Measurements from ENCODE around the gene COL20A1. TPM values are rescaled to one million over a fixed set of nuclear protein-coding genes. Genes with fewer than 3 reads are reported as not detected.

COL20A1 gene
- total and polyA plus RNA-seq, 2 donors, result 0.05 to 0.30 TPM

- H3K4me3 ChIP-seq (ENCODE audit: low read length in 2 of 2), result no peak overlapping the region
- no peak for DNase-seq (ENCODE audit: low read depth in 6 of 9, low spot score in 9 of 9)
- H3K4me1 ChIP-seq (ENCODE audit: control insufficient read depth in 2 of 2, insufficient read depth in 2 of 2, low read length in 2 of 2), result no peaks in the 10 kb centered on the region
- peaks cover 0 to 7% of the 10 kb centered on the region in 2 donors for H3K27me3 ChIP-seq (ENCODE audit: control insufficient read depth in 2 of 2, insufficient read depth in 1 of 2, low read length in 1 of 2)
- H3K36me3 ChIP-seq (ENCODE audit: control insufficient read depth in 2 of 2, insufficient read depth in 2 of 2, low read length in 1 of 2), result no peaks in the 10 kb centered on the region
- no peak overlapping the region for H3K27ac ChIP-seq (ENCODE audit: low read depth in 1 of 2, low read length in 1 of 2)
- H3K9me3 ChIP-seq (ENCODE audit: control insufficient read depth in 2 of 2, insufficient read depth in 1 of 2, low read length in 1 of 2), result peaks cover 2 to 19% of the 10 kb centered on the region in 2 donors
- WGBS, result 47% methylated on average over 28 of the region's 28 CpGs
These were observed 59.0 kb downstream of the COL20A1 start for GRCh38 chr20:63351811-63352591.

GRCh38 chr20:63352811-63353221 is 59.8 kb downstream of the COL20A1 start:
- H3K9me3 ChIP-seq (ENCODE audit: control insufficient read depth in 2 of 2, insufficient read depth in 1 of 2, low read length in 1 of 2), result peaks cover 2 to 19% of the 10 kb centered on the region in 2 donors
- no peak overlapping the region for H3K27ac ChIP-seq (ENCODE audit: low read depth in 1 of 2, low read length in 1 of 2)
- DNase-seq (ENCODE audit: low read depth in 6 of 9, low spot score in 9 of 9), result no peak
- peaks cover 0 to 7% of the 10 kb centered on the region in 2 donors for H3K27me3 ChIP-seq (ENCODE audit: control insufficient read depth in 2 of 2, insufficient read depth in 1 of 2, low read length in 1 of 2)
- H3K36me3 ChIP-seq (ENCODE audit: control insufficient read depth in 2 of 2, insufficient read depth in 2 of 2, low read length in 1 of 2), result no peaks in the 10 kb centered on the region
- no peak overlapping the region for H3K4me3 ChIP-seq (ENCODE audit: low read length in 2 of 2)
- no peaks in the 10 kb centered on the region for H3K4me1 ChIP-seq (ENCODE audit: control insufficient read depth in 2 of 2, insufficient read depth in 2 of 2, low read length in 2 of 2)
- 59% methylated on average over 12 of the region's 12 CpGs for WGBS

- 93% methylated on average over 25 of the region's 25 CpGs for WGBS
- no peak for DNase-seq (ENCODE audit: low read depth in 6 of 9, low spot score in 9 of 9)
- H3K27me3 ChIP-seq (ENCODE audit: control insufficient read depth in 2 of 2, insufficient read depth in 1 of 2, low read length in 1 of 2), result peaks cover 3 to 20% of the 10 kb centered on the region in 2 donors
These were observed 61.8 kb downstream of the COL20A1 start for GRCh38 chr20:63354636-63355350.

GRCh38 chr20:63355781-63356295 is 62.9 kb downstream of the COL20A1 start:
- no peak for DNase-seq (ENCODE audit: low read depth in 6 of 9, low spot score in 9 of 9)

More at GRCh38 chr20:63354636-63355350, 61.8 kb downstream of the COL20A1 start:
- H3K4me3 ChIP-seq (ENCODE audit: low read length in 2 of 2), result no peak overlapping the region
- no peaks in the 10 kb centered on the region for H3K4me1 ChIP-seq (ENCODE audit: control insufficient read depth in 2 of 2, insufficient read depth in 2 of 2, low read length in 2 of 2)
- H3K27ac ChIP-seq (ENCODE audit: low read depth in 1 of 2, low read length in 1 of 2), result no peak overlapping the region
- H3K9me3 ChIP-seq (ENCODE audit: control insufficient read depth in 2 of 2, insufficient read depth in 1 of 2, low read length in 1 of 2), result peaks cover 2 to 19% of the 10 kb centered on the region in 2 donors
- no peaks in the 10 kb centered on the region for H3K36me3 ChIP-seq (ENCODE audit: control insufficient read depth in 2 of 2, insufficient read depth in 2 of 2, low read length in 1 of 2)

GRCh38 chr20:63356511-63356910 is 63.5 kb downstream of the COL20A1 start:
- no peaks in the 10 kb centered on the region for H3K4me1 ChIP-seq (ENCODE audit: control insufficient read depth in 2 of 2, insufficient read depth in 2 of 2, low read length in 2 of 2)
- H3K36me3 ChIP-seq (ENCODE audit: control insufficient read depth in 2 of 2, insufficient read depth in 2 of 2, low read length in 1 of 2), result no peaks in the 10 kb centered on the region
- no peak overlapping the region for H3K27ac ChIP-seq (ENCODE audit: low read depth in 1 of 2, low read length in 1 of 2)
- H3K27me3 ChIP-seq (ENCODE audit: control insufficient read depth in 2 of 2, insufficient read depth in 1 of 2, low read length in 1 of 2), result peaks cover 15 to 34% of the 10 kb centered on the region in 2 donors
- DNase-seq (ENCODE audit: low read depth in 6 of 9, low spot score in 9 of 9), result no peak
- H3K9me3 ChIP-seq (ENCODE audit: control insufficient read depth in 2 of 2, insufficient read depth in 1 of 2, low read length in 1 of 2), result peaks cover 0 to 4% of the 10 kb centered on the region in 2 donors
- no peak overlapping the region for H3K4me3 ChIP-seq (ENCODE audit: low read length in 2 of 2)
- 89% methylated on average over 8 of the region's 8 CpGs for WGBS

More at GRCh38 chr20:63355781-63356295, 62.9 kb downstream of the COL20A1 start:
- WGBS, result 91% methylated on average over 11 of the region's 11 CpGs
- peaks cover 14 to 30% of the 10 kb centered on the region in 2 donors for H3K27me3 ChIP-seq (ENCODE audit: control insufficient read depth in 2 of 2, insufficient read depth in 1 of 2, low read length in 1 of 2)
- no peaks in the 10 kb centered on the region for H3K4me1 ChIP-seq (ENCODE audit: control insufficient read depth in 2 of 2, insufficient read depth in 2 of 2, low read length in 2 of 2)
- no peak overlapping the region for H3K4me3 ChIP-seq (ENCODE audit: low read length in 2 of 2)
- peaks cover under 1 to 10% of the 10 kb centered on the region in 2 donors for H3K9me3 ChIP-seq (ENCODE audit: control insufficient read depth in 2 of 2, insufficient read depth in 1 of 2, low read length in 1 of 2)
- no peak overlapping the region for H3K27ac ChIP-seq (ENCODE audit: low read depth in 1 of 2, low read length in 1 of 2)
- no peaks in the 10 kb centered on the region for H3K36me3 ChIP-seq (ENCODE audit: control insufficient read depth in 2 of 2, insufficient read depth in 2 of 2, low read length in 1 of 2)

- Histone ChIP-seq H3K4me1 (ENCODE audit: control insufficient read depth in 2 of 2, insufficient read depth in 2 of 2, low read length in 2 of 2) (no peaks in the 10 kb centered on the region), H3K27ac (ENCODE audit: low read depth in 1 of 2, low read length in 1 of 2) (no peak overlapping the region), H3K9me3 (ENCODE audit: control insufficient read depth in 2 of 2, insufficient read depth in 1 of 2, low read length in 1 of 2) (no peaks in the 10 kb centered on the region), H3K4me3 (ENCODE audit: low read length in 2 of 2) (no peak overlapping the region), H3K36me3 (ENCODE audit: control insufficient read depth in 2 of 2, insufficient read depth in 2 of 2, low read length in 1 of 2) (no peaks in the 10 kb centered on the region), H3K27me3 (ENCODE audit: control insufficient read depth in 2 of 2, insufficient read depth in 1 of 2, low read length in 1 of 2) (peaks cover 15 to 39% of the 10 kb centered on the region in 2 donors)
- DNase-seq (ENCODE audit: low read depth in 6 of 9, low spot score in 9 of 9), result no peak
- 88% methylated on average over 30 of the region's 30 CpGs for WGBS
These were observed 64.2 kb downstream of the COL20A1 start for GRCh38 chr20:63356931-63357879.

- H3K27me3 ChIP-seq (ENCODE audit: control insufficient read depth in 2 of 2, insufficient read depth in 1 of 2, low read length in 1 of 2), result peaks cover 15 to 44% of the 10 kb centered on the region in 2 donors
- WGBS, result 80% methylated on average over 26 of the region's 26 CpGs
These were observed 65.2 kb downstream of the COL20A1 start for GRCh38 chr20:63357921-63358905.

More at GRCh38 chr20:63357921-63358905, 65.2 kb downstream of the COL20A1 start:
- DNase-seq (ENCODE audit: low read depth in 6 of 9, low spot score in 9 of 9), result no peak
- Histone ChIP-seq H3K36me3 (ENCODE audit: control insufficient read depth in 2 of 2, insufficient read depth in 2 of 2, low read length in 1 of 2) (no peaks in the 10 kb centered on the region), H3K4me3 (ENCODE audit: low read length in 2 of 2) (no peak overlapping the region), H3K9me3 (ENCODE audit: control insufficient read depth in 2 of 2, insufficient read depth in 1 of 2, low read length in 1 of 2) (no peaks in the 10 kb centered on the region), H3K27ac (ENCODE audit: low read depth in 1 of 2, low read length in 1 of 2) (no peak overlapping the region), H3K4me1 (ENCODE audit: control insufficient read depth in 2 of 2, insufficient read depth in 2 of 2, low read length in 2 of 2) (no peaks in the 10 kb centered on the region)
